Hepatocyte (in vitro differentiated cells): ENCODE data around the gene CPHXL. TPM values are rescaled to one million over a fixed set of nuclear protein-coding genes. Genes with fewer than 3 reads are reported as not detected.

Experiments used
- DNase-seq: peaks from one replicate; pipeline ENCODE4 v3.0.0-alpha.2; 2016; ENCODE audit warnings: low spot score
- H2AFZ ChIP-seq: fragments of 200-600 bp; sonication (generic); 2 replicates; pipeline ENCODE4 v1.6.0; 2016; ENCODE audit warnings: antibody characterized with exemption, mild to moderate bottlenecking
- H3K27ac ChIP-seq: fragments of 200-600 bp; sonication (generic); 2 replicates; pipeline ENCODE4 v1.5.1; 2016; ENCODE audit warnings: mild to moderate bottlenecking
- H3K27me3 ChIP-seq: fragments of 200-600 bp; sonication (generic); 2 replicates; pipeline ENCODE4 v1.6.1; 2016
- H3K36me3 ChIP-seq: fragments of 200-600 bp; sonication (generic); replicated peaks from 2 replicates; pipeline ENCODE4 v1.5.1; 2016; ENCODE audit warnings: low read depth; ENCODE audit not compliant: insufficient read depth
- H3K4me1 ChIP-seq: fragments of 200-600 bp; sonication (generic); 2 replicates; pipeline ENCODE4 v1.5.1; 2016; ENCODE audit warnings: mild to moderate bottlenecking, moderate library complexity; ENCODE audit not compliant: insufficient read depth
- H3K4me2 ChIP-seq: fragments of 200-600 bp; sonication (generic); 2 replicates; pipeline ENCODE4 v1.6.0; 2016
- H3K4me3 ChIP-seq: fragments of 200-600 bp; sonication (generic); 2 replicates; pipeline ENCODE4 v1.5.1; 2016; ENCODE audit warnings: mild to moderate bottlenecking
- H3K79me2 ChIP-seq: fragments of 200-600 bp; sonication (generic); 2 replicates; pipeline ENCODE4 v1.6.0; 2017; ENCODE audit warnings: mild to moderate bottlenecking
- H3K9me2 ChIP-seq: fragments of 200-600 bp; sonication (generic); replicated peaks from 2 replicates; pipeline ENCODE4 v1.6.0; 2017; ENCODE audit warnings: mild to moderate bottlenecking; ENCODE audit not compliant: insufficient read depth
- H3K9me3 ChIP-seq: fragments of 200-600 bp; sonication (generic); 2 replicates; pipeline ENCODE4 v1.5.1; 2016; ENCODE audit warnings: low read depth, mild to moderate bottlenecking
- H4K20me1 ChIP-seq: fragments of 200-600 bp; sonication (generic); 2 replicates; pipeline ENCODE4 v1.6.0; 2016; ENCODE audit warnings: mild to moderate bottlenecking; ENCODE audit not compliant: insufficient read depth, poor library complexity, severe bottlenecking
- CTCF ChIP-seq: fragments of 200-600 bp; sonication (generic); IDR thresholded peaks from 2 replicates; pipeline ENCODE4 v1.5.1; 2016; ENCODE audit warnings: antibody characterized with exemption, mild to moderate bottlenecking; ENCODE audit not compliant: poor library complexity
- EZH2 ChIP-seq: fragments of 200-600 bp; sonication (generic); IDR thresholded peaks from 2 replicates; pipeline ENCODE4 v1.6.1; 2016; ENCODE audit warnings: antibody characterized with exemption, mild to moderate bottlenecking, borderline replicate concordance
- EZH2phosphoT487 ChIP-seq: fragments of 200-600 bp; sonication (generic); IDR thresholded peaks from one replicate; pipeline ENCODE4 v1.6.1; 2018; ENCODE audit warnings: antibody characterized with exemption, mild to moderate bottlenecking, low read depth, moderate library complexity; ENCODE audit not compliant: unreplicated experiment, severe bottlenecking
- WGBS: methylation state at CpG from one replicate; pipeline ENCODE4 v1.1.6; 2016; ENCODE audit warnings: low lambda C conversion rate; ENCODE audit errors: missing lambda C conversion rate; 5-methylcytosine and 5-hydroxymethylcytosine counted together
- polyA plus RNA-seq: library from polyadenylated mRNA; unstranded; fragments of >200 nt; fragmentation: Nextera tagmentation; extraction: Ambion mirVana; gene quantifications from 2 replicates; pipeline ENCODE4 v1.2.1, GENCODE V29; 2016
- total RNA-seq: library from RNA; depleted of rRNA; stranded (reverse); fragments of >200 nt; gene quantifications from 2 replicates; pipeline ENCODE4 v1.2.3, GENCODE V29; 2014

The CPHXL gene
- total and polyA plus RNA-seq, 2 experiments from 2014 or later: not detected

- Histone ChIP-seq H3K4me1 (no peaks in the 10 kb centered on the region), H3K9me3 (no peaks in the 10 kb centered on the region), H3K27me3 (no peaks in the 10 kb centered on the region), H3K36me3 (no peaks in the 10 kb centered on the region), H3K27ac (no peak overlapping the region), H3K4me3 (no peak overlapping the region), H3K4me2 (no peak overlapping the region), H2AFZ (no peak overlapping the region), H3K79me2 (no peaks in the 10 kb centered on the region), H4K20me1 (no peaks in the 10 kb centered on the region), H3K9me2 (no peaks in the 10 kb centered on the region)
- no peak for TF ChIP-seq CTCF
- no peak for TF ChIP-seq EZH2
- no peak for TF ChIP-seq EZH2phosphoT487
- DNase-seq: no peak
Measured at GRCh38 chr16:75687361-75687760, 38.9 kb downstream of the CPHXL start.

- 87% methylated on average over 14 of the region's 14 CpGs for WGBS
- Histone ChIP-seq H3K27ac (no peak overlapping the region), H3K36me3 (no peaks in the 10 kb centered on the region), H4K20me1 (no peaks in the 10 kb centered on the region), H3K79me2 (no peaks in the 10 kb centered on the region), H3K4me2 (no peak overlapping the region), H3K4me3 (no peak overlapping the region), H2AFZ (no peak overlapping the region), H3K9me2 (no peaks in the 10 kb centered on the region), H3K4me1 (peaks cover 4% of the 10 kb centered on the region), H3K9me3 (no peaks in the 10 kb centered on the region), H3K27me3 (no peaks in the 10 kb centered on the region)
- TF ChIP-seq EZH2 (no peak), CTCF (no peak), EZH2phosphoT487 (no peak)
- DNase-seq: no peak
Measured at GRCh38 chr16:75682308-75682707, 44.0 kb downstream of the CPHXL start.

GRCh38 chr16:75679366-75679765 is 46.9 kb downstream of the CPHXL start:
- Histone ChIP-seq H3K9me2 (no peaks in the 10 kb centered on the region), H4K20me1 (no peaks in the 10 kb centered on the region), H3K9me3 (no peaks in the 10 kb centered on the region)

More at GRCh38 chr16:75679366-75679765, 46.9 kb downstream of the CPHXL start:
- 91% methylated on average over 5 of the region's 5 CpGs for WGBS
- TF ChIP-seq EZH2: no peak
- TF ChIP-seq EZH2phosphoT487: no peak
- TF ChIP-seq CTCF: no peak
- no peaks in the 10 kb centered on the region for H3K27me3 ChIP-seq
- H3K27ac ChIP-seq: no peak overlapping the region
- no peaks in the 10 kb centered on the region for H3K36me3 ChIP-seq
- H2AFZ ChIP-seq: no peak overlapping the region
- no peak overlapping the region for H3K4me3 ChIP-seq
- H3K4me2 ChIP-seq: no peak overlapping the region
- no peak for DNase-seq
- H3K79me2 ChIP-seq: no peaks in the 10 kb centered on the region
- H3K4me1 ChIP-seq: peaks cover 4% of the 10 kb centered on the region
